HG03039 (cell line): ENCODE measurements around the gene BUB1B.

Source experiments
- ATAC-seq: cut with Tn5 transposase; IDR thresholded peaks from one replicate; pipeline ENCODE4 v1.9.1; 2021; ENCODE audit warnings: mild to moderate bottlenecking, moderate library complexity; ENCODE audit not compliant: unreplicated experiment

The BUB1B gene

DNA sequence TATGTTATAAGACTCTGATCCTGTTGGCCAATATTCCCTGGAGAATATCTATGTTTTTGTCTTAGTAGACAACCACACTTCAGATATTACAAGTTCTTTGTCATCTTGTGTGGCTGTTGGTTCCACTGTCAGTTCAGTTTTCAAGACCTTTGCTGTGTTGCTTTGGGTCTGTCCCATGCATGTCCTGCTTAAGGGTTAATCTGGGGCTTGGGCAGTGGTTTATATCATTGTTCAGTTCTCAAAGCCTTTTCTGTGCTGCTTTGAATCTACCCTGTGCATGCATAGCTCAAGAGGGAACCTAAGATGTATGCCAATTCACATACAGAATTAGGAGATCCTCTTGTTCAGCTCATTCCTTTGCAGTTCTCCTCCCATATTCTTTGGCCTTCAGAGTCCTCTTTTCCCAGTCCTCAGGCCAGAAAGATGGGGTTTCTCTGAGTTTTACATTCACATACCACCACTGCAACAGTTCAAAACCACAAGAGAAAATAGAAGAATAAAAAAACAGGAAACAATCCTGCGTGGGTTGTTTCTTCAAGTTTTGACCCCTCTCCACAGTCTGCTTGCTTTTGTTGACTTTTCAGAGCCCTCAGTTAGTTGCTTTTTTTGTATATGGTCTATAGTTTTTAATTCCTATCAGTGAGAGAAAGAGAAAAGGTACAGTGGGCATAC lies 21.6 kb downstream of the BUB1B start:
- no peak for ATAC-seq

DNA sequence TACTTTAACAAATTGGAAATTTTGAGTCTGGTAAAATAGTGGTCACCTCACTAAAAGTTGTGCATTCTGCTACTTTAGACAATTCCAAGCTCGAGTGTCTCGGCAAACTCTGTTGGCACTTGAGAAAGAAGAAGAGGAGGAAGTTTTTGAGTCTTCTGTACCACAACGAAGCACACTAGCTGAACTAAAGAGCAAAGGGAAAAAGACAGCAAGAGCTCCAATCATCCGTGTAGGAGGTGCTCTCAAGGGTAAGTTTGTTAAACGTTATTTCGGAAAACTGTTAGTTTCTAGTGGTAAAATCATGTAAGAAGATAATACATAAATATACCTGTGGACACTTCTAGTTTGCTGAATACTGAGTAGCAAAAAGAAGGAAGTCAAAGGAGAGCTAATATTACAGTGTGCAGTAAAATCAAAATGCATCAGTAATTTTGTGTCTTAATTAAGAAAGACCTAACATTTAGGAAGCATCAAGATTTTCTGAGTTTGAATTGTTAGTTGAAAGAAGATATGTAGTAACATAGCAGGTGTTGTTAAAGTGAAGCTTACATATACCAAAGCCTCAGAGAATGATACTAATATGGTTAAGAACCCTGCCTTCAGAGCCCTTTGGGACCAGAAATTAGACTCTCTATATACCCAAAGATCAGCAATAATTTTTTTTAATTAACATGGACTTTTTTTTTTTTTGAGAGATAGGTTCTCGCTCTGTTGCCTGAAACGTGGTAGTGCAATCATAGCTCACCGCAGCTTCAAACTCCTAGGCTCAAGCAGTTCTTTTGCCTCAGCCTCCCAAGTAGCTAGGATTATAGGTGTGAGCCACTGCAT lies 23.0 kb downstream of the BUB1B start:
- no peak for ATAC-seq

DNA sequence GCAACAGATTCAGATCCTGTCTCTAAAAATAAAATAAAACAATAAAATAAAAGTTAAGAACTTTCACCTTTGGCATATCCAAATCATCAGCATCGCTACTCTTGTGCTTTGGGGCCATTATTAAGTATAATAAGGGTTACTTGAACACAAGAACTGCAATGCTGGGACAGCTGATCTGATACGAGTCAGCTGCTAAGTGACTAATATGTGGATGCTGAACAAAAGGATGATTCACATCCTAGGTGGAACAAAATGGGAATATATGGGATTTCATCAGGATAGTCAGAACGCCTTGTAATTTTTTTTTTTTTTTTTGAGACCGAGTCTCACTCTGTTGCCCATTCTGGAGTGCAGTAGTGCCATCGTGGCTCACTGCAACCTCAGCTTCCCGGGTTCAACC lies 29.7 kb downstream of the BUB1B start:
- ATAC-seq, result no peak

DNA sequence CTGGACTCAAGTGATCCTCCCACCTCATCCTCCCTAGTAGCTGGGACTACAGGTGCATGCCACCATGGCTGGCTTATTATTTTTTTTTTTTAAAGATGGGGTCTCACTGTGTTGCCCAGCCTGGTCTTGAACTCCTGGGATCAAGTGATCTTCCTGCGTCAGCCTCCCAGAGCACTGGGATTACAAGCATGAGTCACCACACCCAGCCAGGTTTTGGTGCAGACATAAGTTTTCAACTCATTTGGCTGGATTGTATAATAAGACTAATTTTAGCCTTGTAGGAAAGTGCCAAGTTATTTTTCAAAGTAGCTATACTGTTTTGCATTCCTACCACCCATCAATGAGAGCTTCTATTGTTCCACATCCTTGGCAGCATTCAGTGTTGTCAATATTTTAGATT lies 32.1 kb downstream of the BUB1B start:
- ATAC-seq, result no peak

DNA sequence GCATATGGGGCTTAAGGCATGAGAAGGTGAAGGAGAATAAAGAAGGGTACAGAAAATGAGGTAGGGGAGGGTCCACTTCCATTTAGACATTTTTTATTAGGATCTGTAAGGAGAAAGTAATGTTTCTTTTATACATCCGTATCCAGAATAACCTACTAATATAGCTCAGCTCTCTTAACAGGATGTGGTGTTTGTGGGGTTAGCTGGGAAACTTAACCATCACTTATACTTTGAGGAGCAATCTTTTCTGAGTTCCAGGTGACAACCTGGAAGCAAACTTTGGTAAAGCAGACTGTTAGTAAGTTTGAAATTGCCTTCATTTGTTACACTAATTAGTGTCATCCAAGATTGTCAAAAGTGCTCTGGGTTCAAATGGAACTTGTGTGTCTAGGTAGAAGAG lies 36.6 kb downstream of the BUB1B start:
- no peak for ATAC-seq

DNA sequence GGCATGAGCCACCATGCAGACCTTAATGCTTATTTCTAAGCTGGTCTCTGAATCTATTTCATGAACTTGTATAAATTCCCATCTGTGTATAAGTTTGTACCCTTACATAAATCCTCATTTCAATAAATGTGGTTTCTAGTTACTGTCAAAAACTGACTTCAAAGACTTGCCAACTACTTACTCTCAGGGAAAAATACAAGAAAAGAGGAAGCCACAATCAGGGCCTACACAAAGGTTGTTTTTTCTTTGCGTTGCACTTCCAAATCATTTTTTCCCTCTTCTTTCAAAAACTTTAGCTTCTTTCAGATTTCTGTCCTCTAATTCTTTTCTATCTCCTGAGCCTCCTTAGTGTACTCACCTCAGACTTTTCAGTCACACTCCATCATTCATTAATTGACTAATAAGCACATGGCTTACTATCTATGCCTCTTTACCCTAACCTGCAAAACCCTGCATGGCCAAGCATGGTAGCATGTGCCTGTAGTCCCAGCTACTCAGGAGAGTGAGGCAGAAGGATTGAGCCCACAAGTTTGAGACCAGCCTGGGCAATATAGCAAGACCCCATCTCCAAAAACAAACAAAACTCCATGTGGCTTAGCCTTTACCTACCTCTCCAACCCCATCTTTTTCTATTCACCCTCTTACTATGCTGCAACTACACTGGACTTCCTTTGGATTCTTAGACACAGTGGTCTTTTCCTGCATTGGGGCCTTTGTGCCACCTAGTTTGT lies 37.7 kb downstream of the BUB1B start:
- no peak for ATAC-seq

DNA sequence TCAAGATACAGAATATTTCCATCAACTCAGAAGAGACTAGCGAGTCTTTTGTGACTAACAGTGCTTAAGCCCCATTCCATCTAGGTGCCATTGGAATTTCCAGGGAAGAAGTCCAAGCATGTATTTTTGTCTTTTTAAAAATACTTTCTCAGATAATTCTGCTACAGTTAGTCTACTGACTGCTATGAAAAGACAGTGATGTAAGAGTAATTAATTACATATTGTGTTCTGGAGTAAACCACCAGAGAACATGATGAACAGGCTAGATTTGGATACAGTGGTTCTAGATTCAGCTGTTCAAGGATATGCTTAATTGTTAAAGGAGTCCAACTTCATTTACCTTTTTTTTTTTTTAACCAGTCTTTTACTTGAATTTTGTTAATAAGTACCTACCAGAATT lies 43.2 kb downstream of the BUB1B start:
- ATAC-seq, result no peak

DNA sequence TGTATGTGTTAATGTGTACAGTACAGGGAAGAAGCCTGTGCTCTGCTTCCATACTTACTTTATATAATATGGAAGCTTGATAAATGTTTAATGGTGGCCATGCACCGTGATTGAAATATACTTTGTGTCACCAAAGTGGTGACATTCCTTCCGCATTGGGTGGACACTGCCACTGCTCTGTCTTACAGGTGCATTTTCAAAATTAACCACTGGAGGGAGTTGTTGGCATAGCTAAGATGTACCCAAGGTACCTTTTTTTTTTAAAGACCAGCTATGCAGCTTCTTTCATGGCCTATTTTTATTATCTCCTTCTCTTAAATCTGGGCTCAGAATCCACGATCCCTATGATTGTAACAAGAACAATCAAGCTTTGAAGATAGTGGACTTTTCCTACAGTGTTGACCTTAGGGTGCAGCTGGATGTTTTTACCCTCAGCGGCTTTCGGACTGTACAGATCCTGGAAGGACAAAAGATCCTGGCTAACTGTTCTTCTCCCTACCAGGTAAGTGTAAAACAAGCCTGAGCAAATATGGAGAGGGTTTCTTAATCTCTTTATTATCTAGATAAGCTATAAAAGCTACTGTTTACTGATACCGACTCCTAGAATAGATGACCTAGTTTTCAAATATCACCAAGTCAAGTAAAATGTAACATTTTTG lies 56.4 kb downstream of the BUB1B start:
- ATAC-seq, result no peak

DNA sequence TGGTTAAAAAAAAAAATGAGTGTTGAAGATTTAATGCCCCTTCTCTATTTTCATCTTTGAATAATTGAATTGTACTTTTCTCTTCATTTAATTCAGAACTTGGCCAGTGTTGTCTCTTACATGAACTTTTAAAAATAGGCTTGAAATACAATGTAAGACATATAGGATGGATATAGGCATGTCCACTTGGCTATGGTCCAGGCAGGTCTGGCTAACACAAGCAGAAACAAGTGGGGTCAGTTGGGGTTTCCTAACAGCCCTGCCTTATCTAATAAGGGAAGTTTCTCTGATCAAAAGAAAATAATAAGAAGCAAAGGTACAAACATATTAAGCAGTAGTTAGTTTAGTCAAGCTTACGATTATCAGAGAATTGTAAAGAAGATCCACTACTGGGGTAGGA lies 58.9 kb downstream of the BUB1B start:
- ATAC-seq, result no peak

DNA sequence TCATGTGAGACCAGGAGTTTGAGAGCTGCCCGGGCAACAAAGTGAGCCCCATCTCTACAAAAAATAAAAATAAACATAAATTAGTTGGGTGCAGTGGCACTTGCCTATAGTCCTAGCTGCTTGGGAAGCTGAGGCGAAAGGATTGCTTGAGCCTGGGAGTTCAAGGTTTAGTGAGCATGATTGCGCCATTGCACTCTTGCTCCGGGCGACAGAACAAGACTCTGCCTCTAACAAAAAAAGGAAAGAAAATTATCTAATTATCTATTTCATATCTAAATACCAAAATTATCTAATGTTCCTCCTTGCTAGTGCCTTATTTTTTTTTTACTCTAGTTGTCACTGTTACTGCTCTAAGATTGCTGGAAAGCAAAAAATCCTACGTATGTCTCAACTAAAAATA lies 61.3 kb downstream of the BUB1B start:
- no peak for ATAC-seq

DNA sequence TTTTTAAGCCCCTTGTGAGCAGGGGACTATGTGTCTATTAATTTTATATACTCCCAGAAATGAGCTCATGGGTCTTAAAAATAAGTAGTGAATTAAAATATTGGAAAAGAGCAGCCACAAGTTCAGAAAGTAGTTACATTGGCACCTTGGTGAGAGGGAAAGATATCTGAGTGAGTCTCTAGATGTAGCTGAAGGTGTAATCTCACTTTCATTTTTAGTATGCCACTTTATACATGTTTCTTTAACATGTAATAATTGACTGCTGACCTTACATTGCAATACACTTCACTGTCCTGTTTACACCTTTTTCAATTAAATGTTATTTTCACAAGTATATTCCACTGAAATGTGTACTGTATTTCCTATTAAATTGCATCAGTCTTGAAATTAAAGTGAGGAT lies 65.9 kb downstream of the BUB1B start:
- no peak for ATAC-seq

DNA sequence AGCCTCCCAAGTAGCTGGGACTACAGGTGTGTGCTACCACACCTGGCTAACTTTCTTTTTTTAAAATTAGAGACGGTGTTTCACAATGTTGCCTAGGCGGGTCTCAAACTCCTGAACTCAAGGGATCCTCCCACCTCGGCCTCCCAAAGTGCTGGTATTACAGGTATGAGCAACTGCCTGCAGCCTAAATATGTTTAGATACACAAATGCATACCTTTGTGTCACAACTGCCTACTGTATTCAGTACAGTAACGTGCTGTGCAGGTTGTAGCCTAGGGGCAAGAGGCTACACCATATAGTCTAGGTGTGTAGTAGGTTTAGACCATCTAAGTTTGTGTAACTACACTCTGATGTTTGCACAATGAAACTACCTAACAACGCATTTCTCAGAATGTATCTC lies 68.4 kb downstream of the BUB1B start:
- ATAC-seq, result no peak

DNA sequence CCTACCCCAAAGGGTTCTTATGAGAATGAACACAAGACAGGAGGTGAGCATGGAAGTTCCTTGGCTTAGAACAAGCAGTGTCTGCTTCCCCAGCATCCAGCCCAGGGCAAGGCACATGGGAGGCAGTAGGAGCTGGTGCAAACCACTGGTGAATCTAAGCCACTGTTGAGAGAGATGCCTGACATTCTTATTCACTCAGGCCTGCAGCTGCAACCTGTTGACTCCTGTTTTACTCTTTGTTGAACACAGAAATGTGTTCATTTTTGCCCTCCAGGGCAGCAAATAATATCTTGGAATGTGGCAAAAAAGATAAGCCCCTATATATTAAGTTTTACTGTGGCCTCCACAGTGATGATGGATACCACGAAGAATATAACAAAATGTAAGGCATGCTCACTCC lies 69.1 kb downstream of the BUB1B start:
- no peak for ATAC-seq

DNA sequence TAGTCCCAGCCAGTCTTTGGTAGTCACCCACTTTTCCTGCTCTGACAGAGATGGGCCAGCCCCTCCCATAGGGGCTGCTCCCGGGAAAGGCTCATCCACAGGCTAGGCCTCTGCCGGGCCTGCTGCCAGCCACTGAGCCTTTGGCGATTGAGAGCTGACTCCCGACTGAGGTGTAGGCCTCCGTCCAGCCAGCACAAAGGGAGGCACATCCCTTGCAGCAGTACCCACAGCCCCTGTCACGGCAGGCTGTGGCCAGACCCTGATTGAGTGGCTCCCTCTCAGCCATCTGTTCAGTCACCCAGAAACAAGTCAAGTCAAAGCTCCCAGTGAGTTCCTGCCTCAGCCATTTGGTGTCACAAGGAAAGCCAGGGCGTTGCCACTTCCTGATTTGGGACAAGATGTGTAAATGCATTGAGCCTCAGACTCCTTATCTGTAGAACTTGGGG lies 71.8 kb downstream of the BUB1B start:
- no peak for ATAC-seq

DNA sequence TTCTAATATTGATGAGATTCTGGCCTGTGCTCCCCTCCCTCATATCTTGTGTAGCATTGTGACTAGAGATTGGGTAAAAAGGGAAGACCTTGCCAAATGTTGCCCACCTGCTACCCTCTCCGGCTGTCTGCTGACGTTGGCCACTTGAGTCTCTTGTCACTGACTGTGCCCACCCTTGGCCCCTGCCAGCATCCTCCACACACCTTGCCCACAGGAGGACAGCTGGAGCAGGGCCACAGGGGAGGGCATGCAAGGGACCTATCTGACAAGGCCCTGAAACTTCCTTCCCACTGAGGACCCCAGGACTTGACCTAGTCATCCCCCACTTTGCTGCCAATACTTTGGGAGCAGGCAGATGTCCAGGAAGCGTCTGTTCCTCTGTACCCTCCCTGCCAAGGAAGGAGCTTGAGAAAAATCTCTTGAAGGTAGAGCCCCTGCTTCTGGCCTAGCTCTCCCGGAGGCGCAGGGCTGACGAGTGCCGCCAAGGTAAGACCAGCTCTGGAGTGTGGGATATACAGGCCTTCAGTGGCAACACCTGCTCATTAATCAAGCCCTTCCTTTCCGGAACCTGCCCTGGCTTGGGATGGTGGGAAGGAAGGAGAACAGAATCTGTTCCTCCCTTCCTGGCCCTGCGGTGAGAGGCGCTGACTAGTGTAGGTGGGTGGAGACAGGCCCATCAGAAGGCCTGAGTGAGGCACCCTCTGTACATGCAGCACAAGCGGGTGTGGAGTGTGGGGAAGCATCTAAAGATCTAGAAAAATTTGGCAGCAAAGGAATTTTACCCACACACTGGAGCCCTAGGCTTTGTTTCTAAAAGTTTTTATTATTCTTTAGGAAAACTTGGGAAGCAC lies 73.1 kb downstream of the BUB1B start:
- ATAC-seq, result no peak

DNA sequence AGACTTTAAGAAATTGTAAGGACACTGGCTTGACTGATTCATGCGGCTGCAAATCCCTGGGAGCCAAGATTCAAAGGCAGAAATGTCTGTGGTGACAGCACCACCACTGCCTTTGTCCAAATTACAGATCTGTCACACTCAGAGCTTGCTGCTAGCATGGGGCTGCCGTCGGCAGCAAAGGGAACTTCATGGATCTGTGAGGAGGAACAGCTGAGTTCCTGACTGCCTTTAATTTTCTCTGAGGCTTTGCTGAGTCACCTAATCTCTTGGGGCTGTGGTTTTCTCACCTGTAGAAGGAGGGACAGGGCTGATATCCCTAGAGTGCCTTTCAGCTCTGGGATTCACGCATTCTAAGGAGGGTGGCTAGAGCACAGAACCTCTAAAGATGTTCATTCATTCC lies 73.9 kb downstream of the BUB1B start:
- no peak for ATAC-seq

DNA sequence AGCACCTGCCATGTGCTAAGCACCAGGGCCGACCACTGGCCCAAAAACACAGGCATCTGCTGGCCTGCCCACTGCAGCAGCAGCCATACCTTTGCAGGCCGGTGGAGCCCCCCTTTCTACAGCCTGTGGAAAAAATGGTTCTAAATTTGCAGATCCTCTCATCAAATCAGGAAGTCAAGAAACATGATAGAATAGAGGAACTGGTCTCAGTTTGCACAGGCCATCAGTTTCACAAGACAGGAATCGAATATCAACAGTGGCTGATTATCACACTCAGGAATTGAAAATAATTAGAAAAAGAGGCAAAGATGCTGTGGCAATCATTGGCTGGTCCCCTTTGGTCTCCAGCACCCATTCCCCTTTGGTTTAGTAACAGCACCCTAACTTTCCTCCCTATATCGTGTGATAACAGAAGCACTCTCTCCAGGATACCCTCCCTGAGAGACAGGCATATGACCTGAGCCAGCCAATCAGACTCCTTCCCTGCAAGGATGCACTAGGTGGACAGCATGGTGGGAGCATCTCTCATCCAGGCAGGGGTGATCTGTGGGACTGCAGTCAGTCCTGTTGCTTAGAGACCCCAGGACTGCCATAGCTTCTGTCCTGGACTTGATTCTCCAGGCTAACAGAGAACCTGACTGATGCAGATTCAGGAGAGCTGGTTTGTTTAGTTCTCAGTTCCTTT lies 74.5 kb downstream of the BUB1B start:
- ATAC-seq, result no peak

DNA sequence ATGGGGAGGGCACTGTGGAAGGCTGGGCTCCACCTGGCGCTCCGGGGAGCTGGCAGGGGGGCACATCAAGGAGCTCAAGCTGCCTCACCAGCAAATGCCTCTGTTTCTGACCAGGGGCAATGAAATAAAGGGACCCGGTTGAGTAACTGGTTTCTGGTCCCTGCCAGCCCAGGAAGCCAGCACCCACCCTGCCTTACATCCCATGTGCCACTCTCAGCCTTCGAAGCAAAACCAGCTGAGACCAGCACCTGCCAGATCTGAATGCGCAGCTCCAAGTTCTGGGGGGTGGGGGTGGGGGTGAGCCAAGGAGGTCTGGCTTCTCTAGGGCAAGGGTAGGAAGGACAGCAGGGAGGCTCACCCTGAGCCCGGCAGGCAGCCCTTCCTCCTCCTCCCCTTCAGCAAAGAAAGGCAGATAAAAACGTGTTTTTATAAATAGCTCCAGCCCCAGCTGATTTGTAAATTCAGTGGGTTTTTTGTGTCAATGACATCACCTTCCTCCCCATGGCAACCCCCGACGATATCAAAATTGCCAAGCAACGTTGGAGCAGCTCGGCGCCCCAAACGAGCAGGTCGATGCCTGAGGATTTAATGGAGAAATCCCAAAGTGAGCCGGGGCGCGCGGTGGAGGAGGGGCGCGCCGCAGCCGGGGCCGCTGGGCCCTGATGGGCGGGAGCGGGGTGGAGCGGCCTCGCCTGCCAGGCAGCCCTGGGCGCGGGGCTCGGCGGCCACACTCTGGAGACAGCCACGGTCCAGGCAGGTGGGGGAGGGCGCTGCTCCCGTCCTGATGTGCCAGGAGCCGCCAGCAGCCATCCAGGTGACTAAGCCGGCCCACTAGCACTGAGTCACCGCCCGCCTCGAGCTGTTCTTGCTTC lies 77.9 kb downstream of the BUB1B start, which contains the start of gene PAK6:
PAK6 (plus strand) TSS at position 532 of the 872 bp plus-strand sequence. CDS start 25,723 bp downstream, outside the sequence.
- ATAC-seq, result no peak

DNA sequence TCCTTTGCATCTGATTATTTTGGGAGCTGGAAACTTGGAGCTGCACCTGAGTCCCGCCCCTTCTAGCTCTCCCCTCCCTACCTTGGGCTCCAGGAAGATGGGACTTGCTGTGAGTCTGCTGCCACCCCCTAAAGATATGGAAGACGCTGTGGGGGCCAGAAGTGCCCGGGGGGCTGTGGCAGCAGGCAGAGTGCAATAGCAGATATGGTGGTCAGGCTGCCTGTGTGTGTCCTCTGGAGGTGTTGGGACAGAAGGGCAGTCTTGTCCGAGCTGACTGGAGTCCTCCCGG lies 78.5 kb downstream of the BUB1B start:
- no peak for ATAC-seq
